AG09319 (cell line): ENCODE measurements around the gene NTSR2.

Source experiments
- DNase-seq: peaks from one replicate; pipeline ENCODE4 v3.0.0-alpha.2; 2010; ENCODE audit warnings: low read depth; ENCODE audit errors: extremely low read depth
- TF ChIP-seq, protein P1 (sequence below): IDR thresholded peaks from 2 replicates; pipeline ENCODE4 v1.5.1; 2011; ENCODE audit warnings: low read depth, mild to moderate bottlenecking, inconsistent platforms, low read length, moderate library complexity

Gene NTSR2

DNA sequence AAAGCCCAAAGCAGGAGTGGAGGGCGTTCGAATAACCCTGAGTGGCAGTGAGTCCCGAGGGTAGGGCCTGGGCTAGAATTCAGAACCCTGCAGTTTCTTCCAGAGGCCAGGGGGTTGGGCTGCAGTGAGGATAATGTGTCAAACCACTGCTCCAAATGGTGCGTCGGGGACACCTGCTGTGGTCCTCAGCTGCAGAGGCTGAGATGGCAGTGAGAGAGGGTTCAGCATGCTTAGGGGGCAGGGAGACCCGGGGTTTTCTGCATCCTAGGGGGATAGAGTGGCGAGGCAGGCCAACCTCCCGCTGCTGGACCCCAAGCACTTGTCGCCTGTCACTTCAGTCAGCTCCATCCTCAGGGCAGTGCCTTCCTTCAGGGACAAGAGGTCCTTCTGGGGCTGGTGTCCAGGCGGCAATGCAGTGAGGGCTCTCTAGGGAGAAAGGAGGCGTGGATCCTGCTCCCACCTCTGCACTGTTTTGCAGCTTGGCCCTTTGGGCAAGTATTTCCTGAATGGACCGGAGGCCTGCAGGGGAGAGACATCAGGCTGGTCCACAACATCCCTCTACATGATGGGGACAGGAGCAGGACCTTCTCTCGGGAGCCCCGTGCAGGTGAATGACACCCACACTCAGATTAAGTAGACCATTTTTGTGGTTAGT is 8.4 kb upstream of the NTSR2 start:
- TF ChIP-seq, protein P1, sequence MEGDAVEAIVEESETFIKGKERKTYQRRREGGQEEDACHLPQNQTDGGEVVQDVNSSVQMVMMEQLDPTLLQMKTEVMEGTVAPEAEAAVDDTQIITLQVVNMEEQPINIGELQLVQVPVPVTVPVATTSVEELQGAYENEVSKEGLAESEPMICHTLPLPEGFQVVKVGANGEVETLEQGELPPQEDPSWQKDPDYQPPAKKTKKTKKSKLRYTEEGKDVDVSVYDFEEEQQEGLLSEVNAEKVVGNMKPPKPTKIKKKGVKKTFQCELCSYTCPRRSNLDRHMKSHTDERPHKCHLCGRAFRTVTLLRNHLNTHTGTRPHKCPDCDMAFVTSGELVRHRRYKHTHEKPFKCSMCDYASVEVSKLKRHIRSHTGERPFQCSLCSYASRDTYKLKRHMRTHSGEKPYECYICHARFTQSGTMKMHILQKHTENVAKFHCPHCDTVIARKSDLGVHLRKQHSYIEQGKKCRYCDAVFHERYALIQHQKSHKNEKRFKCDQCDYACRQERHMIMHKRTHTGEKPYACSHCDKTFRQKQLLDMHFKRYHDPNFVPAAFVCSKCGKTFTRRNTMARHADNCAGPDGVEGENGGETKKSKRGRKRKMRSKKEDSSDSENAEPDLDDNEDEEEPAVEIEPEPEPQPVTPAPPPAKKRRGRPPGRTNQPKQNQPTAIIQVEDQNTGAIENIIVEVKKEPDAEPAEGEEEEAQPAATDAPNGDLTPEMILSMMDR = no peak
- no peak for DNase-seq

DNA sequence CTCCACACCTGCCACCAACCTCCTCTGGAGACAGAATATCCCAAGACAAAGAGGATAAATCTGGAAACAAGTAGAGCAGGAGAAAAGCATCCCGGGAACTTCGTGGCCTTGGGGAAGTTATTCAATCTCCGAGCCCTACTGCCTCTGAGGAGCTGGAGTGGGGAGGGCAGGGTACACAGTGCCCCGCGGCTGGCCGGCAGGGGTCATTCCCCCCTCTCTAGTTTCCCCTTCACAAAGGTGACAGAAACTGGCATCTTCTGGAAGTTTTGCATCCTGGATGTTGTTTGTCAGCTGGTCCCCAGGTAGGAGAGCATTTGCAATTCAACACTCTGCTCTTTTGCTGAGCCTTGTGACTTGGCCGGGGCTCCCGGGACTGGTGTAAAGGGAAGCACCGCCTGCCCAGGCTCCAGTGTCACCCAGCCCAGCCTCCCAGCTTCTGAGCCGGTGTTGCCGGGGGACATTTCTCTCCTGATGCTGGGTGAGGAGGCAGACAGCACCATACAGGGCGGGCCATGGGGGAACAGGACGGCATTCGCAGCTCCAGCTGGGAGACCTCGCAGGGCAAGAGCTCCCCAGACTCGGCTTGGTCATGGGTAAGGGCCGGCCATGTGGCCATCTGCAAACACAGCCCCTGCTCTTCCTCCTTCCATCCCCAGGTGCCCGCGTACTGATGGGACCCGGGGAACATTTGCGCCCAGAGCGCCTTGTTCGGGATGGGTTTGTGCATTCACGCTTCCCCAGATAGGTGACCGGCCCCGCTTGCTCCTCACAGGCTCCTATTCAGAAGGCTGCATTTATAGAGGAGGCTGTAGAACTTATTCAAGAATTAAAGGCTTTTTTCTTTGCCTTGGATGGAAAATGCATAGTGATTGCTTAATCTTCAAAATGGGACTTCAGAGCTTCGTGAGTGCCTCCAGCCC is 7.4 kb upstream of the NTSR2 start:
- DNase-seq = no peak
- TF ChIP-seq, protein P1 = no peak

DNA sequence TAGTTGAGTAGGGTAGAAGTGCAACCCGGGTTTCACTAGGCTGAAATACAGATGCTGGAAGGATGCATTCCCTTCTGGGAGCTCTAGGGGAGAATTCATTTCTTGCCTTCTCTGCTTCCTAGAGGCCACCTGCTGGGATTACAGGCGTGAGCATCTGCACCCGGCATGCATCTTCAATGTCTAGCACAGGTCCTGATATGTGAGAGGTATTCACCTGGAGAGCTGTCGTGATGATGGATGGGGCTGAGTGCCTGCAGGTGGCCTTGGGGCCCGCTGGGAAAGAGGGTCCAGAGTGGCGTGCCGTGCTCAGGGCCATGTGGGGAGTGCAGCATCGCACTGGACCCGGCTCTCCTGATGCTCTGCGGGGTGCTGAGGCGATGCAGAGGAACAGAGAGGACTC is 6.6 kb upstream of the NTSR2 start:
- DNase-seq = no peak
- TF ChIP-seq, protein P1 = no peak

DNA sequence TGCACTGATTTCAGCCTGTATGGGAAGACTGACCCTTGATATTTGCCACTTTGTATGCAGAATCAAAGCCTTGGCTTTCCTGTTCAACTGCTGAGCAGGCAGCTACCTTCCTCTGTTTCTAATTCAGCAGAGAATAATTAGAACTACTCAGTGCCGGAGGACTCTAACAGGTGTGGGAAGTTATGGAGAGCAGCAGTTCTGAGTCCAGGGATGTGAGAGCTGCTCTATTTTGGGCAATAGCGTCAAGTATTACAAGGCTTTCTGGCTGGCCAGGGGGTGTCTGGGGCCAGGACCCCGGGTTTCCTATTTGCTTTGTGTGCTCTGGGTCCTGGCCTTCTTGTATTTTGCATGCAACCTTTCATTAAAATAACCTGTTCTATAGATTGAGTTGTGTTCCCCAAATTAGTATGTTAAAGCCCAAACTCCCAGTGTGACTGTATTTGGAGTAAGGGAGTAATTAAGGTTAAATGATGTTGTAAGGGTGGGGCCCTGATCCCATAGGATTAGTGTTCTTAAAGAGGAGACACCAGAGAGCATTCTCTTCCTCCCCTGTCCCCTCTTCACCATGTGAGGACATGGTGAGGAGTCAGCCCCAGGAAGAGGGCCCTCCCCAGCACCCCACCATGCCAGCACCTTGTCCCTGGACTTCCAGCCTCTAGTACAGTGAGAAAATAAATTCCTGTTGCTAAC is 5.6 kb upstream of the NTSR2 start:
- TF ChIP-seq, protein P1 = no peak
- DNase-seq = no peak

DNA sequence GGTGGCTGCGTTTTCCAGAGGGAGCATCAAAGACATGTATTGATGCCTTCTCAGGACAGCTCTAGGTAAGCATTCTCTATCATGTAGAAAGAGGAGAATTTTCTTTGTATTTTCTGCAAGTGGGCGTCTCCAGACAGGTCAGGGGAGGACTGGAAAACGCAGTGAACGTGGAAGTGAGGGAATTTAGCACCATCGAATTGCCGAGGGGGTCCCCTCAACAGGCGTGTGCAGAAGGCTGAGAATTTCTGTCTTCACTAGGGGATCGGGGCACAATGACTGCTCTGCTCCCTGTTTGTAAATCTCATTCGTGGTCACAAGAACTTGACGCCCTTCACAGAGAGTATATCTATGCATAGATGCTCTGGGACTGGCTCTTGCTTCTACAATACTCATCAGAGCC is 5.0 kb upstream of the NTSR2 start:
- no peak for DNase-seq
- TF ChIP-seq, protein P1 = no peak

DNA sequence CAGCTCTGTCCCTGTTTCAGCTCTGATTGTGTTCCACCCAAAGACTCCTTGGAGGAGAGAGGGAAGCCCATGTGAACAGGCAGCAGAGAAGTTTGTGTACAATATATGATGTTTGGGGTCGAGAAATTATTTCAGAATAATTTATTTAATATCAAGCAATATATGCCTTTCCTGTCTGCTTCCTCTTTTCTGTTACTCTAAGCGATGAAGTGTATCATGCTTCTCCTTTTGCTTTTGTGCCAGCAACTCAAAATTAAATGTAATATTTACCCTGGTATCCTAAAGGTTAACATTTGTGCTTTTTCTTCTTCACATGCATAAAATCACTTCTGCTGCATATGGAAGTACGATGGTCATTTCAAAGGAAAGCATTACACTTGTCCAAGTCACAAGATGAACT is 2.4 kb upstream of the NTSR2 start:
- no peak for DNase-seq
- TF ChIP-seq, protein P1 = no peak
